Activated naive CD4-positive, alpha-beta T cell treated with Interleukin-2 at 50 U/mL for 16 hours (primary cell): ENCODE data around the gene CDNF.
"Not testable (repeated sequence)": the region's sequence is repeated elsewhere in the genome, so short reads cannot be mapped to it uniquely, and the experiment has no call there.

Source experiments
- DNase-seq: peaks from one replicate; pipeline ENCODE4 v3.0.0-alpha.2; 2020

The CDNF gene

GRCh38 chr10:14837757-14838581 lies at the start of gene CDNF, which contains the start of the genes HSPA14 and MSANTD7:
Gene CDNF, minus strand, starts transcription at chr10:14838037. Its CDS starts 91 bp downstream, at chr10:14837946.
Gene HSPA14, plus strand, starts transcription at chr10:14838306. Its CDS starts 97 bp downstream, at chr10:14838403.
Gene MSANTD7, plus strand, starts transcription at chr10:14838306. Its CDS starts 3,979 bp downstream, at chr10:14842285.
- peak; percentile 99 for DNase-seq

- no peak for DNase-seq
Measured at GRCh38 chr10:14884082-14884481, 46.2 kb upstream of the CDNF start.

GRCh38 chr10:14880229-14880628 lies 42.4 kb upstream of the CDNF start:
- no peak for DNase-seq

GRCh38 chr10:14879928-14880193 lies 42.0 kb upstream of the CDNF start:
- no peak for DNase-seq

- DNase-seq, result peak; percentile 42
Measured at GRCh38 chr10:14879124-14879927, 41.5 kb upstream of the CDNF start.

GRCh38 chr10:14878266-14879123 lies 40.7 kb upstream of the CDNF start, which contains the start of gene SUV39H2:
Gene SUV39H2, plus strand, starts transcription at chr10:14878866. Its CDS starts 23 bp downstream, at chr10:14878889.
- peak; percentile 94 for DNase-seq

- no peak for DNase-seq
Measured at GRCh38 chr10:14876764-14877163, 38.9 kb upstream of the CDNF start.

GRCh38 chr10:14875941-14876340 lies 38.1 kb upstream of the CDNF start:
- no peak for DNase-seq

- DNase-seq, result no peak
Measured at GRCh38 chr10:14873090-14873760, 35.4 kb upstream of the CDNF start.

- not testable (repeated sequence) for DNase-seq
Measured at GRCh38 chr10:14864871-14865270, 27.0 kb upstream of the CDNF start.

- not testable (repeated sequence) for DNase-seq
Measured at GRCh38 chr10:14864466-14864865, 26.6 kb upstream of the CDNF start.

DNA sequence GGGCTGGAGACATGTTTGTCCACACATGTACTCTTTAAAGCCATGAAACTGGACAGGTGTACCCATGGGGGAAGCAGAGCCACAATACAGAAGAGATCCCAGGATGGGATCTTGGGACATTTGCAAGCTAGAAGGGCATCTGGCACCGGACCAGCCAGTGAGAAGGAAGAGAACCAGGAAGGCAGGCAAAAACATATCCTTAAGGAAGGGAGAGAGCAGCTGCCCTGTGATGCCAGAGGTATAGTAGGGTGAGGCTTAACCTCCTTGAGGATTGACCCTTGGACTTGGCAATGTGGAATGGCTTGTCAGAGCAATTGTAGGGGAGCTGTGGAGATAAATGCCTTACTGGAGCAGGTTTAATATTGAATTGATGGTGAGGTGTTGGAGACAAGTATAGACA lies 23.0 kb upstream of the CDNF start:
- no peak for DNase-seq

GRCh38 chr10:14859775-14860174 lies 21.9 kb upstream of the CDNF start:
- DNase-seq, result no peak

GRCh38 chr10:14859043-14859442 lies 21.2 kb upstream of the CDNF start:
- no peak for DNase-seq

- DNase-seq, result no peak
Measured at GRCh38 chr10:14858338-14858960, 20.6 kb upstream of the CDNF start.

GRCh38 chr10:14855453-14855852 lies 17.6 kb upstream of the CDNF start:
- no peak for DNase-seq

GRCh38 chr10:14852236-14852635 lies 14.4 kb upstream of the CDNF start:
- DNase-seq, result no peak

DNA sequence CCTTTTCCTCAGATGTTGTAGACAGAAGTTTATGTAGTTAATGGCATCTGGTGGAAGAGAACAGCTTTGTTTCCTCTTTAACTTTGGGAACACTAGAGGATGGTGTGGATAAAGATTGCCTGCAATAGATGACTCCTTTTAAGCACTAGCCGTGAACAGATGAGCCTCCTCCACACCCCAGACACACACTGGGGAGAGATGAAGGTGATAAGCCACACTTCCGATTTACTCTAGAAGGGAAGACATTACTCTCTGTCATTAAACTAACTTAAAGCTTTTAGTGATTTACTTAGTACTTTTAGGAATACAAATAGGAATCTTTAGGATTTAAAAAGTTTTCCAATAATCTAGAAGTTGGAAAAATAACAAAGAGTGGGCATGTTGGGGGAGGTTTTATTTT lies 7.1 kb upstream of the CDNF start:
- no peak for DNase-seq

- no peak for DNase-seq
Measured at GRCh38 chr10:14843327-14843988, 5.6 kb upstream of the CDNF start.

DNA sequence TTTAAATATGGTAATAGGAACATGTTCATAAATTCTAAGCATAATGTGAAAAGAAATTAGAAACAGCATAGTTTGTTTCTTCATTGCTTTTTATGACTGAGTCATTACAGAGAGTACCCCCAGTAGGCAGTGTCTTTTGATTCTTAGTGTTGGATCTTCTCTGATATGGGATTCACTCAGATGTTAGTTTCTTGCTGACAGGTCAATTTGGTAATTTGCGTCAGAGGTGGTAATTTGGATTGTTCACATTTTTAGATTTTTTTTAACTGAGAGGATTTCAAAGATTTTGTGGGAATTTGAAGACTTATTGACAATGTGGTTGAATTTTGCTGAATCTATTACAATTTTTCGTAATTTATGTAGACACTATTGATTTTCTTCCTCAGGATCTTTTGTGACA lies 2.3 kb upstream of the CDNF start:
- no peak for DNase-seq

DNA sequence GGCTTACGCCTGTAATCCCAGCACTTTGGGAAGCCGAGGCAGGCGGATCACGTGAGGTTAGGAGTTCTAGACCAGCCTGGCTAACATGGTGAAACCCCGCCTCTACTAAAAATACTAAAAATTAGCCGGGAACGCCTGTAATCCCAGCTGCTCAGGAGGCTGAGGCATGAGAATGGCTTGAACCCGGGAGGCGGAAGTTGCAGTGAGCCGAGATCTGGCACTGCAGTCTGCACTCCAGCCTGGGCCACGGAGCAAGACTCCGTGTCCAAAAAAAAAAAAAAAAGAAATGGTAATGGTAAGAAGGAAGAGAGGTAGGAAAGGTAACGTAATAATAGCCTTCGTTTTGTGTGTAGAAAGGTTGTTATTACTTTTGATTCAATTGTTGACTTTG lies 1.5 kb upstream of the CDNF start:
- DNase-seq, result no peak
